B cell (primary cell): ENCODE results near the gene CECR2. TPM values are rescaled to one million over a fixed set of nuclear protein-coding genes. Genes with fewer than 3 reads are reported as not detected.

Source experiments
- ATAC-seq: fragments of 200-7000 bp; cut with Tn5 transposase; one replicate; pipeline ENCODE4 v1.10.0; 2021; ENCODE audit warnings: low read depth, mild to moderate bottlenecking, moderate number of reproducible peaks, moderate library complexity
- CTCF ChIA-PET: fragments of 350-600 bp; sonication (Branson Sonifier 250); formaldehyde crosslinking; loops from one replicate; lab custom pipeline; 2021; ENCODE audit warnings: antibody characterized with exemption, inconsistent platforms; lab: Charles Lee
- POLR2A ChIA-PET: fragments of 350-600 bp; sonication (Branson Sonifier 250); formaldehyde crosslinking; loops from one replicate; lab custom pipeline; 2021; ENCODE audit warnings: antibody characterized with exemption; lab: Charles Lee
- DNase-seq: peaks from one replicate; pipeline ENCODE4 v3.0.0; 2013
- H2AFZ ChIP-seq: 2 replicates; pipeline ENCODE4 v1.6.1; 2012; ENCODE audit warnings: mild to moderate bottlenecking, low read depth, low read length; ENCODE audit not compliant: insufficient read depth, poor library complexity, severe bottlenecking
- H3K27ac ChIP-seq, 2 donors: 1 replicate in 1 of 2; 2 replicates in 1 of 2; pipeline ENCODE4 v1.5.1; 2012 to 2013; ENCODE audit warnings: low read length in 2 of 2, mild to moderate bottlenecking in 2 of 2, moderate library complexity in 1 of 2
- H3K27me3 ChIP-seq, 4 experiments: fragments of 200-600 bp in 1 of 4; sonication (generic) in 1 of 4; replicated peaks in 1 of 4; 1 replicate in 2 of 4; 2 replicates in 2 of 4; pipeline versions ENCODE4 v1.6.1 to v1.7.0; 2013 to 2016; ENCODE audit warnings: low read length in 3 of 4, mild to moderate bottlenecking in 2 of 4, mixed read lengths in 1 of 4, moderate library complexity in 1 of 4; ENCODE audit not compliant: insufficient read depth in 4 of 4, control insufficient read depth in 3 of 4; ENCODE audit errors: control extremely low read depth in 1 of 4
- H3K36me3 ChIP-seq, 2 experiments: replicated peaks in 1 of 2; 1 replicate in 1 of 2; 2 replicates in 1 of 2; pipeline versions ENCODE4 v1.6.1 to v1.7.1; 2013; ENCODE audit warnings: low read length in 1 of 2; ENCODE audit not compliant: insufficient read depth in 2 of 2, control insufficient read depth in 1 of 2; ENCODE audit errors: control extremely low read depth in 1 of 2, extremely low read depth in 1 of 2
- H3K4me1 ChIP-seq, 2 donors: fragments of 200-600 bp in 1 of 2; sonication (generic) in 1 of 2; 1 replicate in 1 of 2; 2 replicates in 1 of 2; pipeline versions ENCODE4 v1.5.1 to v1.6.1; 2013 to 2017; ENCODE audit warnings: low read length in 2 of 2; ENCODE audit not compliant: control insufficient read depth in 2 of 2, insufficient read depth in 2 of 2
- H3K4me2 ChIP-seq: replicated peaks from 2 replicates; pipeline ENCODE3; 2012; ENCODE audit warnings: mild to moderate bottlenecking, low read depth, low read length; ENCODE audit not compliant: poor library complexity, severe bottlenecking
- H3K4me3 ChIP-seq, 5 experiments: fragments of 200-600 bp in 1 of 5; sonication (generic) in 1 of 5; 1 replicate in 3 of 5; 2 replicates in 2 of 5; pipeline versions ENCODE4 v1.5.1 to v1.7.0; 2011 to 2016; ENCODE audit warnings: low read length in 4 of 5, mild to moderate bottlenecking in 4 of 5, low read depth in 2 of 5, control low read depth in 1 of 5, moderate library complexity in 1 of 5; ENCODE audit not compliant: insufficient read depth in 1 of 5; ENCODE audit errors: control extremely low read depth in 1 of 5, extremely low read depth in 1 of 5
- H3K79me2 ChIP-seq: fragments of 200-600 bp; sonication (generic); one replicate; pipeline ENCODE4 v1.6.0; 2016; ENCODE audit warnings: low read length; ENCODE audit not compliant: control insufficient read depth, insufficient read depth
- H3K9ac ChIP-seq: fragments of 200-600 bp; sonication (generic); 2 replicates; pipeline ENCODE4 v1.6.1; 2017; ENCODE audit warnings: mild to moderate bottlenecking, low read length, moderate library complexity
- H3K9me3 ChIP-seq, 3 donors: one replicate each; pipeline versions ENCODE4 v1.6.1 to v1.7.1; 2013; ENCODE audit warnings: low read length in 2 of 3; ENCODE audit not compliant: control insufficient read depth in 2 of 3, insufficient read depth in 1 of 3; ENCODE audit errors: control extremely low read depth in 1 of 3
- H4K20me1 ChIP-seq: 2 replicates; pipeline ENCODE4 v1.6.0; 2012; ENCODE audit warnings: mild to moderate bottlenecking, low read length; ENCODE audit not compliant: insufficient read depth, control insufficient read depth, poor library complexity, severe bottlenecking
- H3K27ac Mint-ChIP-seq: one replicate; pipeline ENCODE4 v1.8.0; 2021; ENCODE audit warnings: mixed read lengths
- H3K27me3 Mint-ChIP-seq: one replicate; pipeline ENCODE4 v1.8.0; 2021; ENCODE audit warnings: mixed read lengths
- H3K4me1 Mint-ChIP-seq: one replicate; pipeline ENCODE4 v1.8.0; 2021; ENCODE audit warnings: mixed read lengths
- H3K4me3 Mint-ChIP-seq: one replicate; pipeline ENCODE4 v1.8.0; 2021; ENCODE audit warnings: mixed read lengths
- H3K9me3 Mint-ChIP-seq: one replicate; pipeline ENCODE4 v1.8.0; 2022; ENCODE audit warnings: mixed read lengths; ENCODE audit not compliant: insufficient read depth
- EZH2 ChIP-seq: IDR thresholded peaks from 2 replicates; pipeline ENCODE4 v1.6.1; 2012; ENCODE audit warnings: borderline replicate concordance, low read depth, mild to moderate bottlenecking, moderate library complexity, low read length; ENCODE audit not compliant: insufficient read depth, poor library complexity, severe bottlenecking
- WGBS: methylation state at CpG from one replicate; pipeline ENCODE4 v1.1.5; 2013; ENCODE audit warnings: missing lambda C conversion rate; ENCODE audit not compliant: insufficient coverage; 5-methylcytosine and 5-hydroxymethylcytosine counted together
- intact Hi-C: fragments of 100-400 bp; cut with micrococcal nuclease; formaldehyde crosslinking; loops from one replicate; pipeline ENCODE4 v1.10.0; 2022
- polyA plus RNA-seq: library from polyadenylated mRNA; depleted of rRNA; stranded (reverse); fragments of >200 nt; gene quantifications from 2 replicates; pipeline ENCODE4 v1.2.3, GENCODE V29; 2012
- small RNA-seq: library from RNA; depleted of rRNA; stranded (forward); fragments of <200 nt; gene quantifications from one replicate; pipeline ENCODE3, GENCODE V24; 2012; ENCODE audit warnings: low replicate concordance, low read depth; ENCODE audit not compliant: insufficient read length
- total RNA-seq, 2 donors: library from RNA; stranded (reverse); fragments of 120-200 nt in 1 of 2; gene quantifications; 1 replicate in 1 of 2; 2 replicates in 1 of 2; pipeline versions ENCODE4 v1.2.3 to v1.2.4, GENCODE V29; 2013 to 2022
- TF ChIP-seq, protein P1 (sequence below): fragments of 200-600 bp; IDR thresholded peaks from one replicate; pipeline ENCODE4 v1.8.0; 2022; ENCODE audit warnings: antibody characterized with exemption, mild to moderate bottlenecking

The CECR2 gene
- total and polyA plus RNA-seq, 2 donors (not counting 1 experiment from before 2014, with no cell fraction given) = 0.13 to 6.6 TPM

DNA sequence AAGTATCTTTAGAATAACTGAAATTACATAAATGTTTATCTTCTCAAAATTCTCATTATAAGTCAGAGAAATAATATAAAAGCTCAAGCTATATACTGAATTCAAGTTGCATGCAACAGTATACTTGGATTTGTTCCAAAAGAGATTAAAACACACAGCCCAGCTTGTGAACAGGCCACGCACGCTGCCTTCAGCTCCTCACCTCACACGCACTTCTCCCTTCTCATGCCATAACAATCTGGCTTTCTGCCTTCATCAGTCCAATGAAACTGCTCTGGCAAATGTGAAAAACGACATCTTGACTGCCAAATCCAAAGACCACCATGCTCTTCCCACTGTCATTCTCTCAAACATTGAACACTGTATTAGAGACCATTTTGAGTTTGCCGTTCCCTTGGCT is 237.2 kb downstream of the CECR2 start:
- ATAC-seq (no peak), DNase-seq (no peak)
- ChIA-PET POLR2A (no interaction called here), CTCF (no interaction called here)
- Mint-ChIP-seq H3K27me3 (no peaks in the 10 kb centered on the region), H3K4me3 (no peak overlapping the region), H3K9me3 (no peaks in the 10 kb centered on the region), H3K4me1 (peaks cover 1% of the 10 kb centered on the region), H3K27ac (no peak overlapping the region)
- TF ChIP-seq EZH2 = no peak
- TF ChIP-seq, protein P1, sequence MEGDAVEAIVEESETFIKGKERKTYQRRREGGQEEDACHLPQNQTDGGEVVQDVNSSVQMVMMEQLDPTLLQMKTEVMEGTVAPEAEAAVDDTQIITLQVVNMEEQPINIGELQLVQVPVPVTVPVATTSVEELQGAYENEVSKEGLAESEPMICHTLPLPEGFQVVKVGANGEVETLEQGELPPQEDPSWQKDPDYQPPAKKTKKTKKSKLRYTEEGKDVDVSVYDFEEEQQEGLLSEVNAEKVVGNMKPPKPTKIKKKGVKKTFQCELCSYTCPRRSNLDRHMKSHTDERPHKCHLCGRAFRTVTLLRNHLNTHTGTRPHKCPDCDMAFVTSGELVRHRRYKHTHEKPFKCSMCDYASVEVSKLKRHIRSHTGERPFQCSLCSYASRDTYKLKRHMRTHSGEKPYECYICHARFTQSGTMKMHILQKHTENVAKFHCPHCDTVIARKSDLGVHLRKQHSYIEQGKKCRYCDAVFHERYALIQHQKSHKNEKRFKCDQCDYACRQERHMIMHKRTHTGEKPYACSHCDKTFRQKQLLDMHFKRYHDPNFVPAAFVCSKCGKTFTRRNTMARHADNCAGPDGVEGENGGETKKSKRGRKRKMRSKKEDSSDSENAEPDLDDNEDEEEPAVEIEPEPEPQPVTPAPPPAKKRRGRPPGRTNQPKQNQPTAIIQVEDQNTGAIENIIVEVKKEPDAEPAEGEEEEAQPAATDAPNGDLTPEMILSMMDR = no peak
- WGBS = 87% methylated on average over 5 of the region's 5 CpGs
- Histone ChIP-seq H2AFZ (no peak overlapping the region), H3K79me2 (peaks cover 37% of the 10 kb centered on the region), H3K36me3 (peaks cover 0 to 41% of the 10 kb centered on the region in 2 experiments), H3K27ac (no peak overlapping the region), H3K9ac (no peak overlapping the region), H4K20me1 (peaks cover 66% of the 10 kb centered on the region), H3K4me1 (no peaks in the 10 kb centered on the region), H3K4me2 (no peak overlapping the region), H3K4me3 (no peak overlapping the region), H3K9me3 (no peaks in the 10 kb centered on the region), H3K27me3 (no peaks in the 10 kb centered on the region)
- intact Hi-C loops = no loop called here

Small RNA genes within 50 kb of the gene (small RNA-seq; reads per million reads assigned to genes)
- gene CECR9 = not detected
- not detected for gene RN7SL843P

Other genes starting within 250 kb of the CECR2 start
- gene TMEM121B, start 248.1 kb upstream of the CECR2 start, total RNA-seq = 0.12 TPM in 1 of 2 replicates, not detected in the other
- gene TMEM121B, start 248.1 kb upstream of the CECR2 start, polyA plus RNA-seq = 0.04 TPM in 1 of 2 replicates, not detected in the other
- 17.7 and 23.3 TPM in 2 replicates for gene HDHD5, start 210.2 kb upstream of the CECR2 start, total RNA-seq
- gene HDHD5, start 210.2 kb upstream of the CECR2 start, polyA plus RNA-seq = 27.8 and 37.7 TPM in 2 replicates
- 89.8 and 92.2 TPM in 2 replicates for gene ADA2, start 150.0 kb upstream of the CECR2 start, total RNA-seq
- 120 and 155 TPM in 2 replicates for gene ADA2, start 150.0 kb upstream of the CECR2 start, polyA plus RNA-seq
- gene SLC25A18, start 194.0 kb downstream of the CECR2 start, total RNA-seq = not detected in 2 replicates
- not detected in 2 replicates for gene SLC25A18, start 194.0 kb downstream of the CECR2 start, polyA plus RNA-seq